GM23338 (cell line): ENCODE results near the gene DAPK1.

Experiments used
- CREB1 ChIP-seq: fragments of 250-450 bp; sonication (Bioruptor Pico); IDR thresholded peaks from 2 replicates; pipeline ENCODE4 v1.5.0; 2020; ENCODE audit warnings: low read depth, mild to moderate bottlenecking, moderate library complexity
- EZH2 ChIP-seq: fragments of 200-600 bp; sonication (generic); IDR thresholded peaks from one replicate; pipeline ENCODE4 v1.8.0; 2017; ENCODE audit warnings: antibody characterized with exemption, mild to moderate bottlenecking, low read depth; ENCODE audit not compliant: unreplicated experiment
- EZH2phosphoT487 ChIP-seq: fragments of 200-600 bp; sonication (generic); IDR thresholded peaks from one replicate; pipeline ENCODE4 v1.8.1; 2018; ENCODE audit warnings: antibody characterized with exemption; ENCODE audit not compliant: unreplicated experiment
- JUNB ChIP-seq: IDR thresholded peaks from one replicate; pipeline ENCODE4 v1.6.1; 2016; ENCODE audit warnings: antibody characterized with exemption; ENCODE audit not compliant: unreplicated experiment
- POLR2AphosphoS5 ChIP-seq: IDR thresholded peaks from 2 replicates; pipeline ENCODE4 v1.6.1; 2016; ENCODE audit warnings: antibody characterized with exemption, low read depth
- TF ChIP-seq, protein P1 (sequence below), 2 experiments: fragments of 200-600 bp in 1 of 2; sonication (generic) in 1 of 2; conservative IDR thresholded peaks; 2 replicates each; pipeline versions ENCODE4 v1.5.1 to v1.6.1; 2016 to 2017; ENCODE audit warnings: antibody characterized with exemption in 2 of 2, low read depth in 2 of 2, mild to moderate bottlenecking in 2 of 2, moderate library complexity in 1 of 2
- TF ChIP-seq, protein P2 (sequence below): IDR thresholded peaks from one replicate; pipeline ENCODE4 v1.6.1; 2018; ENCODE audit warnings: antibody characterized with exemption; ENCODE audit not compliant: unreplicated experiment

DNA sequence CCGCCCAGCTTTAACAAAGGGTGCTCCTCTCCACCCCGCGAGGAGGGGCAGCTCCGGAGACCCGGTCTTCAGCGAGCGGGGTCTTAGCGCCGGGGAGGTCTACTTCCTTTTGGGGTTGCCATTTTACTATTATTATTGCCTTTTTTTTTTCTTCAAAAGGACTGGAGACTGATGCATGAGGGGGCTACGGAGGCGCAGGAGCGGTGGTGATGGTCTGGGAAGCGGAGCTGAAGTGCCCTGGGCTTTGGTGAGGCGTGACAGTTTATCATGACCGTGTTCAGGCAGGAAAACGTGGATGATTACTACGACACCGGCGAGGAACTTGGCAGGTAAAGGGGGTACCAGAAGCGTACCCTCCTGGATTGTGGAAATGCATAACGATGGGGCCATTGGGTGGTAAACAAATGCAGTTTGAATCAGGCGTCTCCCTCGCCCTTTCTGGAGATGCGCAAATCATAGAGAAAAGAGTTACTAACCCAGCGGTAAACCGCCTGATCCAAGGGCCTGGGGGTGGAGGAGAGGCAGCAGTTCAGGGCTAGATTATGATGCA is 1.2 kb downstream of the DAPK1 start:
- TF ChIP-seq, protein P1, sequence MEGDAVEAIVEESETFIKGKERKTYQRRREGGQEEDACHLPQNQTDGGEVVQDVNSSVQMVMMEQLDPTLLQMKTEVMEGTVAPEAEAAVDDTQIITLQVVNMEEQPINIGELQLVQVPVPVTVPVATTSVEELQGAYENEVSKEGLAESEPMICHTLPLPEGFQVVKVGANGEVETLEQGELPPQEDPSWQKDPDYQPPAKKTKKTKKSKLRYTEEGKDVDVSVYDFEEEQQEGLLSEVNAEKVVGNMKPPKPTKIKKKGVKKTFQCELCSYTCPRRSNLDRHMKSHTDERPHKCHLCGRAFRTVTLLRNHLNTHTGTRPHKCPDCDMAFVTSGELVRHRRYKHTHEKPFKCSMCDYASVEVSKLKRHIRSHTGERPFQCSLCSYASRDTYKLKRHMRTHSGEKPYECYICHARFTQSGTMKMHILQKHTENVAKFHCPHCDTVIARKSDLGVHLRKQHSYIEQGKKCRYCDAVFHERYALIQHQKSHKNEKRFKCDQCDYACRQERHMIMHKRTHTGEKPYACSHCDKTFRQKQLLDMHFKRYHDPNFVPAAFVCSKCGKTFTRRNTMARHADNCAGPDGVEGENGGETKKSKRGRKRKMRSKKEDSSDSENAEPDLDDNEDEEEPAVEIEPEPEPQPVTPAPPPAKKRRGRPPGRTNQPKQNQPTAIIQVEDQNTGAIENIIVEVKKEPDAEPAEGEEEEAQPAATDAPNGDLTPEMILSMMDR (conservative IDR thresholded peaks at IDR 0.05; ENCODE audit: low read depth in 2 of 2) = no peak
- TF ChIP-seq EZH2phosphoT487 = no peak
- TF ChIP-seq, protein P2, sequence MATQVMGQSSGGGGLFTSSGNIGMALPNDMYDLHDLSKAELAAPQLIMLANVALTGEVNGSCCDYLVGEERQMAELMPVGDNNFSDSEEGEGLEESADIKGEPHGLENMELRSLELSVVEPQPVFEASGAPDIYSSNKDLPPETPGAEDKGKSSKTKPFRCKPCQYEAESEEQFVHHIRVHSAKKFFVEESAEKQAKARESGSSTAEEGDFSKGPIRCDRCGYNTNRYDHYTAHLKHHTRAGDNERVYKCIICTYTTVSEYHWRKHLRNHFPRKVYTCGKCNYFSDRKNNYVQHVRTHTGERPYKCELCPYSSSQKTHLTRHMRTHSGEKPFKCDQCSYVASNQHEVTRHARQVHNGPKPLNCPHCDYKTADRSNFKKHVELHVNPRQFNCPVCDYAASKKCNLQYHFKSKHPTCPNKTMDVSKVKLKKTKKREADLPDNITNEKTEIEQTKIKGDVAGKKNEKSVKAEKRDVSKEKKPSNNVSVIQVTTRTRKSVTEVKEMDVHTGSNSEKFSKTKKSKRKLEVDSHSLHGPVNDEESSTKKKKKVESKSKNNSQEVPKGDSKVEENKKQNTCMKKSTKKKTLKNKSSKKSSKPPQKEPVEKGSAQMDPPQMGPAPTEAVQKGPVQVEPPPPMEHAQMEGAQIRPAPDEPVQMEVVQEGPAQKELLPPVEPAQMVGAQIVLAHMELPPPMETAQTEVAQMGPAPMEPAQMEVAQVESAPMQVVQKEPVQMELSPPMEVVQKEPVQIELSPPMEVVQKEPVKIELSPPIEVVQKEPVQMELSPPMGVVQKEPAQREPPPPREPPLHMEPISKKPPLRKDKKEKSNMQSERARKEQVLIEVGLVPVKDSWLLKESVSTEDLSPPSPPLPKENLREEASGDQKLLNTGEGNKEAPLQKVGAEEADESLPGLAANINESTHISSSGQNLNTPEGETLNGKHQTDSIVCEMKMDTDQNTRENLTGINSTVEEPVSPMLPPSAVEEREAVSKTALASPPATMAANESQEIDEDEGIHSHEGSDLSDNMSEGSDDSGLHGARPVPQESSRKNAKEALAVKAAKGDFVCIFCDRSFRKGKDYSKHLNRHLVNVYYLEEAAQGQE = no peak
- no peak for TF ChIP-seq EZH2
- TF ChIP-seq JUNB = no peak
- no peak for TF ChIP-seq CREB1 (CRISPR knock-in tag)
- no peak for TF ChIP-seq POLR2AphosphoS5
